HG03558 (cell line): ENCODE measurements around the gene RRP1B.

Experiments used
- ATAC-seq: cut with Tn5 transposase; IDR thresholded peaks from one replicate; pipeline ENCODE4 v1.9.1; 2021; ENCODE audit warnings: moderate number of reproducible peaks; ENCODE audit not compliant: unreplicated experiment; ENCODE audit errors: extremely low read depth

Gene RRP1B

GRCh38 chr21:43718872-43719747 lies 59.8 kb downstream of the RRP1B start, which contains the start of gene PDXK:
PDXK (plus strand) TSS chr21:43719129; CDS start chr21:43719295, 166 bp downstream.
- peak; percentile 26 for ATAC-seq

DNA sequence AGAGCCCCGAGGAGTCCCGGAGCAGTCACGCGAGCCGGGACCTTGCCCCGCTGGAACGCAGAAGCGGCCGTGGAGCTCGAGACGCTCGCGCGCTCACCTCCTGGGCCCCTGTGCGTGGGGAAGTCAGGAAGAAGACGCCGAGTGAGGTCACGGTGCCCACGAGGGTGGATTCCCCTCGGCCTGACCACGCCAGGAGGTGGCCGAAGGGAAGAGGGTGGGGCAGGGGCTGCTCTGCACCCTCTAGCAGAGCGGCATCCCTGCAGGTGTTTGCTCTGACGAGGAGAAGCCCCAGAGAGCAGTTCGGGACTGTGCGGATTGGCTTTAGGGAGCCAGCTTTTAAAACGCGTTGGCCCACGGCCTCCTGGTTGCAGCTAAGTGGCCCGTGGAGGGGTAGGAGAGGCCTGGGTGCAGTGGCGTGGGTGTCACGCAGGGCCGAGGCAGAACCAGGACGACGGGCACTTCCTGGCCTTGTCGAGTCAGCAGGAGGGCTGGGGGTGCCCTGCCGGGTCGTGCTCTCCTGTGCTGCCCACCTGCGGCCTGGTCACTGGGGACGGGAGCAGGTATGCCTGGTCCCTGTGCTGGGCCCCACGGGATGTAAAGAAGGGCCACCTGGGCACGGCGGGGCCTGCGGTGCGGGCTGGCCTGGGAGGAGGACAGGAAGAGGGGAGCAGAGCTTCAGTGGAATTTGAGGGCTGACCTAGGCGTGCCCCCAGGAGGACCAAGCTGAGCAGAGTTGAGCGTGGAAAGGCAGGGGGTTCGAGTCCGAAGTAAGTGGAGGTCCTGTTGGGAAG lies 60.6 kb downstream of the RRP1B start:
- no peak for ATAC-seq

DNA sequence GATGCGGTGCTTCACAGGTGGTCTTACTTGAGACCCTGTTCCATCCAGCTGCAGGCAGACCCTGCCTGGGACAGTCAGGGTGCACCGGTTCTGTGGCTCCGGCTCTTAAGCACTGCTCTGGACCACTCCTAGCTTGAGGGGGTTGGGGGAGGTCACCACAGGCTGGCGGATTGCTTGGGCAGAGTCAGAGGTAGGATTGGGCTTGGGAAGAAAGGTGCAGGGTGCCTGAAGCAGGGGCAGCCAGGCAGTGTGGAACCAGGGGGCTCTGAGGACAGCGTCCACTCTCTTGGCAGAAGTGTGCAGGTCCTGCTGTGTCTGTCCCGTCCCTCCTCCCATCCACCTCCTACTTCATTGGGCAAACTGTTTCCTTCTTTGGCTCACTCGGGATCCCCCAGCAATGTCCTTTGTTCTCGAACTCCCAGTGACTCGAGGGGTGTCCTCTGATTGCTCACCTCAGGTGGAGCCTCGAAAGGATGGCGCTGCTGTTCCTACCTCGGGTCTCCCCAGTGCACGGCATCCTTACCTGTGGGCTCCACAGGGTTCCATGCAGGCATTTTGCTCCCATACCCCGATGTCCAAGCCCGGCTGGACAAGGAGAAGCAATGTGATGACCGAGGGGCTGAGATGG lies 61.3 kb downstream of the RRP1B start:
- no peak for ATAC-seq

DNA sequence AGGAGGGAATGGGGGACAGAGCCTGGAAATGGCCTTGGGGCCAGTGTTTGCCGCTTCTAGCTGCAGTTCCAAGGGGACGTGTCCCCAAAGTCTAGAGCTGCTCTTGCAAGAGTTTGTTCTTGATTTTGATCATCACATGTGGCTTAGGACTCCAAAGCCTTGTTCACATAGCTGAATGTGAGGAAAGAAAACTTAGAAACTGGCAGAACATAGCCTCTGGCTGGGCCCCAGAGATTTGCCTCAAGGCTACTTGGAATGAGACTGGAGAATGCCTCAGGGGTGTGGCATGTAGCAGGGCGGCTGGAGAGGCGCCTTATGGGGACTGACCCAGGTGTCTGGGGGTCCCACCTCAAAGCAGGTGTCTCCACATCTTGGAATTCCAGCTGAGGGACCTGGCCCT lies 61.8 kb downstream of the RRP1B start:
- ATAC-seq: no peak

- no peak for ATAC-seq
Observed at GRCh38 chr21:43721939-43722338, 62.6 kb downstream of the RRP1B start.

- no peak for ATAC-seq
Observed at GRCh38 chr21:43723648-43724047, 64.3 kb downstream of the RRP1B start.

GRCh38 chr21:43726686-43727518 lies 67.5 kb downstream of the RRP1B start:
- no peak for ATAC-seq

DNA sequence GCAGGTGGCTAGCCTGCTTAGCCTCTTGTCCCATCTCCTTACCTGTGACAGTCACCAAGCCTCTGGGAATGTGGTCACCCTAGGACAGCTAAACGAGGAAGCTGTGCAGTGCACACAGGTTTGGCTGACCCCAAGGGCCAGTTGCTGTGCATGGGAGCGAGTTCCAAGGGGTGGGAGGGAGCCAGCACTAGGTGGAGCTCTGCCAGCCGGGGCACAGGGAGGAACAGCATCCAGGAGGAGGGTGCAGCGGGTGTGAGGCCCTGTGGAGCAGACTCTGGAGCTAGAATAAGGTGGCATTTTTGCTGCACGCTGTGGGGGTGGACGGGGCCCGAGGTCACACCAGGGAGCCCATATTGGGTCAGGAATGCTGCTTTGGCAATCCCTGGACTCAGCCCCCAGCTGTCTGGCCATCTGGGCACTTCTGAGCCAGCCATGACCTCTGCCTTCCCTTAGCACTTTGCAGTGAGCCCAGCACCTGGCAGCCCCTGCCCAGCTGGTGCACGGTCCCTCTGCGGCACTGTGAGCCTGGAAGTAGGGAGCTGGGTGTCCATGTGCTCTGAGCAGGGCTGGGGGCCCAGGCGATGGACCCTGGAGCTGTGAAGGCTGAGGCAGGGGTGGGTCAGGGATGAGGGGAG lies 68.3 kb downstream of the RRP1B start:
- ATAC-seq: no peak

DNA sequence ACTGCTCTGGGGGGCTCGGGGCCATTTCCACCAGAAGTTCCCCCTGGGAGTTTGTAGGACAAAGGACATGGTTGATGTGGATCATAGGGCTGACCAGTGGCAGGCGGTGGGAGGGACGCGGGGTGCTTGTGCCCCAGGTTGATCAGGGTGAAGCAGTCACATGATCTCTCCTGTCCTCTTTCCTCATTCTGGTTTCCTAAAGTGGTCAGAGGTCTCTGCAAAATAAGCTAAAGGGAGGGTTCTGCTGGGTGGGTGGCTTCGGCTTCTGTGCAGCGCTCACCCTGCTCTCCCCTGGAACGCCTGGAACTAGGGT lies 68.8 kb downstream of the RRP1B start:
- no peak for ATAC-seq

DNA sequence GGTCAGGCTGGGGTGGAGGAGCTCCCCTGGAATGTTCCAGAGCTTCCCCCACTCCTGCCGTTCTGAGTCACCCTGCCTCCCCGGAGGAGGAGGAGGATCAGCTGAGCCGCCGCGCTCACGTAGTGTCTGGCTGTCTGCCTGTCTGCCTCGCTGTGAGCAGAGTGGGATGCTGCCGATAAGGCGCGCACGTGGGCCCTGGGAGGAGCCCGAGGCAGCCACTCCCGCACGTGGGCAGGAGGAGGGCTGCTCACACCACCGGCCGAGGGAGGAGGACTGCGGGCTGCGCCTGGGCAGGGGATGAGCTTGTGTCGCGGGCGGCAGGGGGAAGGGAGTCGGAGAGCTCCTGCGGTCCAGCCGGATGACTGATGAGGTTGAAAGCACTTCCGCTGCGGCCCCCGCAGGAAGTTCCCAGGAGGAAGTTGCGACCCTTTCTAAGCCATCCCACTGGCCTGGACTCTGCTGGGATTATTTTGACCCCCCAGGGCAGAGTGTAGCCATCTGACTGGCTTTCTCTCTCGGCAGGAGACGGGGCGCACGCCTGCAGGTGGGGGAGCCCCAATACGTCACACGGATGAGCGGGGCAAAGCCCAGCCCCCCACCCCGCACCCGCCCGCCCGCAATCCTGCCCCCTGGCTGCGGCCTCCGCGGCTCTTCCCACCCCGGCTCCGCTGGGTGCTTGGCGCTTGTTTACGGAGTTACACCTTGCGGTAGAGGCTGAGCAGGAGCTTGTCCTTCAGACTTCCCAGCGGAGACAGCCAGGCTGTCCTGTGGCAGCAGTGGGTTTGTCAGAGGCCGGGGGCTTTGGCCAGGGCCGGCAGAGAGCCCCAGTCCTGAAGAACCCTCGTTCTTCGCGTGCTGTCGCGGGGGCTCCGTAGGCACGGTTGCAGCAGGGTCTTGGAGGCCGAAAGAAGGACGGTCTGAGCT lies 69.4 kb downstream of the RRP1B start:
- no peak for ATAC-seq

DNA sequence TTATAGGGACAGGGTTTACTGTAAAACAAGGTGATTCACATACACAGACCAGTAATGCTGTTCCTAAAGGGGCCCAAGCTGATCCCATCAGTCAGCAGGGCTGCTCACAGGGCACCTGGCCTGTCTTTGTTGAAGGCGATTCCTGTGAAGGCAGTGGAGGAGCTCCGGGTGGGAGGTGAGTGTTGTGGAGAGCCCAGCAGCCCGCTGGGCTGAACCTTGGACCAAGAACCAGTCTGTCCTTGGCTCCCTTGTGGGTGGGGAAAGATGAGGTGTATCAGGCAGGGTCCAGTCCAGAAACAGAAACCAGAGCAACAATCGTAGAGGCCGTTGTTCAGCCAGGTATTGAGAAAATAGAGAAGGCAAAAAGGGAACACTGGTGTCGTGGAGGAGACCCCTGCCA lies 72.1 kb downstream of the RRP1B start:
- no peak for ATAC-seq

GRCh38 chr21:43731891-43732711 lies 72.7 kb downstream of the RRP1B start:
- no peak for ATAC-seq

- ATAC-seq: no peak
Observed at GRCh38 chr21:43733060-43733459, 73.7 kb downstream of the RRP1B start.

DNA sequence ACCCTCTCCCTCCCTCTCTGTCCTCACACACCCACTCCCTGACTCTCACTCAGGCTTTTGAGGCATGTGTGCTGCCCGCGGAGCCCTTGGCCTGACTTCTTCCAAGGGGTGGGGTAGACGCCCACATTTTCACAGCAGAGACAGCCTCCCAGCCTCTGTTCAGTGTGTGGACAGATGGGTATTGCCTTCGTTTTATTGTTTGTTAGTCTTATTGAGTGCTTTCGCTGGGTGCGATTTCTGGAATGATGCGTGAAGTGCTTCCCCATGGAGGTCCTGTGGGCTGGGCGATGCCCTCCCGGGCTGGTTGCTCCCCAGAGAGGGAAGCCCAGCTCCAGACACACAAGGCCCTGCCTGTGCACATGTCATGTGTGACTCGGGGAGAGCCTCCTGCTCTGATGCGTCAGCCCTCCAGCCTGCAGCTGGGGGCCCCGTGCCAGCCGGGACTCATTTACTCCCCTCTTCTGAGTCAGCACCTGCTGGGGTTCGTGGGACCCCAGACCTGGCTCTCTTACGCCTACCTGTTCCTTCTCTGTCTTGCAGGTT lies 74.2 kb downstream of the RRP1B start:
- no peak for ATAC-seq

- no peak for ATAC-seq
Observed at GRCh38 chr21:43734131-43734927, 75.0 kb downstream of the RRP1B start.

- ATAC-seq: no peak
Observed at GRCh38 chr21:43734928-43735229, 75.5 kb downstream of the RRP1B start.
